ENCODE data around the gene OR4N2.

GRCh38 chr14:19851365-19851764 is 47.8 kb downstream of the OR4N2 start:
- TF ChIP-seq CTCF (conservative IDR thresholded peaks at IDR 0.05 in 1 of 2, IDR thresholded peaks at IDR 0.05 in 1 of 2; ENCODE audit: low read depth in 1 of 2, low read length in 2 of 2) (no peak), EZH2 (IDR thresholded peaks at IDR 0.05; ENCODE audit: low read length, missing control alignments) (no peak)
